Measurements from ENCODE around the gene USH2A. TPM values are rescaled to one million over a fixed set of nuclear protein-coding genes. Genes with fewer than 3 reads are reported as not detected.

USH2A gene
- polyA plus RNA-seq, 3 donors, result not detected

DNA sequence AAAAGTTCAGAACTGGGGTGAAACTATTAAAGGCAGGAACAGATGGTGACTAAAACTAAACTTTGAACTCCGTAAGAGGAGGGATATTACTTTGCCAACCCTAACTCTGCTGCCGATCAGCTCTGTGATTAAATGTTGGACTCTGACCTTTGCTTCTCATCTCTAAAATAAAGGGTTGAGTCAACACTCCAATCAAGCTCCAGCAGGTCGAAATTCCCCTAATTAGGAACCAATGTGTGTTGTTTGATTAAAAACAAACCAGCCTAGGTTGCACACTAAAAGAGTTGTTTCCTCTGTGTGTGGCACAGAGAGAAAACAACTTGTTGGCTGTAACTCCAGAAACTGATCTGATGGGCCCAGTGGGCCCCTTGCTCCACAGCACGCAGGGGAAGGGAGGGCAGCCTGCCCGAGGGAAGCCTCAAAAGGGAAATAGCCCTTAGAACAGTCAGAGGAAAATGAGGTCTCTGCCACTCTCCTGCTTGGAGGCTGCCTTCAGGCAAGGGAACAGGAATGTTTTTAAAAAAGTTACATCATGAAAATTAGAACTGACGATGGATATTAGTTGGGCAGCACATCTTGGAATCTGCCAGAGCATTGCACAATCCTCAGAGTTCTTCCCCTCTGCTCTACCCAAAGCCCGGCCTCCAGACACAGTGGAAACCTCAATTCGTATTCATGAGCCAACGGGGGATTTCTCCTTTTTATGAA, 786.8 kb downstream of the USH2A start:
- WGBS, 3 donors, result 41 to 44% (median 43%) methylated on average over 9 of the region's 9 CpGs
- H3K27ac ChIP-seq (ENCODE audit: low read depth, low read length), result peak overlapping the region; percentile 25

- H3K27ac ChIP-seq (ENCODE audit: low read depth, low read length), result no peak overlapping the region
- WGBS, 3 donors, result 85 to 89% (median 88%) methylated on average over 6 of the region's 6 CpGs
These were observed 787.4 kb downstream of the USH2A start for GRCh38 chr1:215635827-215636226.

- WGBS, 3 donors, result 39 to 53% (median 43%) methylated on average over 3 of the region's 3 CpGs
- no peak overlapping the region for H3K27ac ChIP-seq (ENCODE audit: low read depth, low read length)
These were observed 791.8 kb downstream of the USH2A start for GRCh38 chr1:215631489-215631888.

DNA sequence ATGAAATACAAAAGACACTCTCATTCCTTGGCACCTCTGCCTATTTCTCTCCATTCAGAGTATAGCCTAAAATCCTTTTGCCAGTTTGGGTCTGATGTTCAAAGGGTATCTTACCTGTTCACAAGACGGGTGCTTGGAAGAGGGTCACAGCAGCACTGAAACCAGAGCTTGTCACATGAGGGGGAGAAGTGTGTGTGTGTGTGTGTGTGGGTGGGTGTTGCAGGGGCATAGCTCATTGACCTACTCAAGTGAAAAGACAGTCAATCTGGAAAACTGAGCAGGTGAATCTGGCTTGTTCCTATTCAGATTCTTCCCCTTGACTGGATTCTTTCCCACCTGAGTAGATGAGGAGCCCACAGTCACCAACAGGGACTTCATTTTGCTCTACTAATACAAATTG, 792.2 kb downstream of the USH2A start:
- no peak overlapping the region for H3K27ac ChIP-seq (ENCODE audit: low read depth, low read length)
- 62 to 88% (median 83%) methylated on average over 1 of the region's 1 CpG for WGBS, 3 donors

DNA sequence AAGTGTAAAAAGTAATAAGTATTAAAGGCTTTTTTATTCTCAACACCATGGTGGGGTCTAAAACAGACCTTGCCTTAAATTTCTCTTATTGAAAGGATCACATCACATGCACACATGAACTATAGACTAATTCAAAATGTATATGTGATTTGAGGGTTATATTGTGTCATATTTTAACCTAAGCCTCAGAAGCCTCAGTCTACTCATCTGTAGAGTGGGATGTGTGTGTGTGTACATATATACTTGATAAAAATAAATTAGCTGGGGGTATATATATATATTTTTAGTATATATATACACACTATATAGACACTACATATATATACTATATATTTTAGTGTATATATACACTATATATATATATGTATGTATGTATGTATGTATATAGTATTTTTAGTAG, 797.3 kb downstream of the USH2A start:
- H3K27ac ChIP-seq (ENCODE audit: low read depth, low read length), result no peak overlapping the region

- H3K27ac ChIP-seq (ENCODE audit: low read depth, low read length), result no peak overlapping the region
- 95 to 98% (median 95%) methylated on average over 4 of the region's 4 CpGs for WGBS, 3 donors
These were observed 800.1 kb downstream of the USH2A start for GRCh38 chr1:215623162-215623561.

GRCh38 chr1:215617979-215618378, 805.3 kb downstream of the USH2A start:
- H3K27ac ChIP-seq (ENCODE audit: low read depth, low read length), result no peak overlapping the region
- WGBS, 3 donors, result 75 to 90% (median 84%) methylated on average over 1 of the region's 1 CpG

- WGBS, 3 donors, result 45 to 69% (median 58%) methylated on average over 3 of the region's 3 CpGs
- H3K27ac ChIP-seq (ENCODE audit: low read depth, low read length), result no peak overlapping the region
These were observed 810.9 kb downstream of the USH2A start for GRCh38 chr1:215612391-215612790.

DNA sequence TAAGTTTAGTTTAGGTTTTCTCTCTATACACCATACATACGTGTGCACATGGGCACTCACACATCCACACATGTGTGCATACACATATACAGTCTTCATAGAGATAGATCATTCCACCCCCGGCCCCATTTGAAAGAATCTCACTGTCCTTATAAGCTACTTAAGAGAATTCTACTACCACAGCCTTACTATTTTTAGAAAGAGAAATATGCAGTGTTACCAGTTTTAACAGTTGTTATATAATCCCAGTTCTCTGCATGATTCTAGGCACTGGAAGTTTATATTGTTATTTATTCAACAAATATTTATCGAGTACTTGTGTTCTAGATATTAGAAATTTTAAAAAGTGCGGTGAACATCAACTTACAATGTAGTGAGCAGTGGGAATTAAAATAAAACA, 814.6 kb downstream of the USH2A start:
- H3K27ac ChIP-seq (ENCODE audit: low read depth, low read length), result no peak overlapping the region
- WGBS, 3 donors, result 81 to 94% (median 91%) methylated on average over 4 of the region's 4 CpGs

GRCh38 chr1:215607412-215607811, 815.8 kb downstream of the USH2A start:
- WGBS, 3 donors, result 36 to 74% (median 67%) methylated on average over 1 of the region's 1 CpG
- no peak overlapping the region for H3K27ac ChIP-seq (ENCODE audit: low read depth, low read length)

GRCh38 chr1:215606564-215607168, 816.6 kb downstream of the USH2A start:
- WGBS, 3 donors, result 76 to 85% (median 83%) methylated on average over 2 of the region's 2 CpGs
- no peak overlapping the region for H3K27ac ChIP-seq (ENCODE audit: low read depth, low read length)

- 33 to 84% (median 69%) methylated on average over 3 of the region's 3 CpGs for WGBS, 3 donors
- no peak overlapping the region for H3K27ac ChIP-seq (ENCODE audit: low read depth, low read length)
These were observed 817.2 kb downstream of the USH2A start for GRCh38 chr1:215606036-215606435.

DNA sequence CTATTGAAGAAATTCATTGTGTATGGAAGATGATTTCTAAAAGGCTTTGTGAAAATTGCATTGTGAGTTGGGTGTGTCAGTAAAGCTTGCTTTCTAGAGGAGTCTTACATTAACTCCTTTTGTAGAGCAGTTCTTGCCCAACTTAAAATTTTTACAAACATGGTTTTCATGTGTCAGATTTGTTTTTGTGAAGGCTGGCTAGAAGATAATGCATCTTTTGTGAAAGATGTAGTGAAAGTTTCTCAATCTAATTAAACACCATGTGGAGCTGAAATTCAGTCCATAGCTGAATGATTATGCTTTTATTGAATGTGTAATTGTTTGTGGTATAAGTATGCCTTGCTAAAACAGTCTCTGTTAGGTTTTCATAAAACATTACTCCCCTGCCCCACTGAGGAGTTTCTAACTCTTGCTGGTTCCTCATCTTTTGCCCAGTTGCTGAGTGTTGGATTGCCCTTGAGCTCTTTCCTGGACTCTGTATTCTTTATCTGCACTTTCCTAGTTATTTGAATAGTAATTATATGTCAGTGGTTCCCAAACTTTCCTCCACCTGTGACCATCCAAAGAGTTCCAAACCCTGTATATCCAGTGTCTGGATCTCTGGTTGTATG, 818.1 kb downstream of the USH2A start:
- no peak overlapping the region for H3K27ac ChIP-seq (ENCODE audit: low read depth, low read length)

DNA sequence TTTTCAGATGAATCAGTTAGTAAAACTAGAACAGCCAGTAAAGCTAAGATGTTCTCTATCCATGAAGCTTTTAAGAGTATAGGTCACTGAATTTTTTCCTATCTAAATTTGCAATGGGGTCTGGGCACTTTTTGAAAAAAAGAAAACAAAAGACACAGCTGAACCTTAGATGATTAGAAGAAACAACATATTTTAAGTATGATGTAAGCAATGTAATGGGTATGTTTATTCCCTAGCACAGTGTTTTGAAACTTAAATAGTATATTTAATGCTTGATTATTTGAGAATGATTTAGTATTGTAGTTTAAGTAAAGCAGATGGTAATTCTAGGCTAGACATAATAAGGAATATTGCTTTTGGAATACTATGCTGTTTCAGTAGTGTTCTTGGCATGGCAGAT, 819.9 kb downstream of the USH2A start:
- H3K27ac ChIP-seq (ENCODE audit: low read depth, low read length), result no peak overlapping the region

DNA sequence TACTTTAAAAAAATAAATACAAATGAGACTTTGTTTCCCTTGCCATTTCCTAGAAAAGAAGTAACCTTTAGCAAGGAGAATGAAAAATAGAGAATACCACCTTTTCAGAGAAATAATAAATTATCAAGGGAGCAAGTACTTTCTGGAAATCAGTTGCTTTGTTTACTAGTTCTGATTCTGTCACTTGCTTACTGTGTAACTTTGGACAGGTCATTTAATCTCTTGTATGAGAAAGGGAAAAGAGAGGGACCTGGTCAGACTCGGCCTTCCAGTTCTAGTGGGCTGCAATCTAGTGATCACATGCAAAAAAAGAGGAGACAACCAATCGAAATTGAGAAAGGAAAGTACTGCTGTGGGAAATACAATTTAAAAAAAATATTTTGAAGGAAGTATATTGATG, 822.0 kb downstream of the USH2A start:
- H3K27ac ChIP-seq (ENCODE audit: low read depth, low read length), result no peak overlapping the region
- 60 to 86% (median 85%) methylated on average over 2 of the region's 2 CpGs for WGBS, 3 donors

GRCh38 chr1:215600867-215601266, 822.4 kb downstream of the USH2A start:
- WGBS, 3 donors, result 87 to 96% (median 95%) methylated on average over 10 of the region's 10 CpGs
- no peak overlapping the region for H3K27ac ChIP-seq (ENCODE audit: low read depth, low read length)

GRCh38 chr1:215600258-215600792, 822.9 kb downstream of the USH2A start:
- H3K27ac ChIP-seq (ENCODE audit: low read depth, low read length), result no peak overlapping the region

GRCh38 chr1:215599418-215600074, 823.7 kb downstream of the USH2A start:
- no peak overlapping the region for H3K27ac ChIP-seq (ENCODE audit: low read depth, low read length)
- 67 to 72% (median 68%) methylated on average over 3 of the region's 3 CpGs for WGBS, 3 donors

- H3K27ac ChIP-seq (ENCODE audit: low read depth, low read length), result no peak overlapping the region
These were observed 825.3 kb downstream of the USH2A start for GRCh38 chr1:215597961-215598360.
